NCI-H2196 (cell line): Measurements from ENCODE around the gene SIRPA.

Experiments used
- DNase-seq: peaks from one replicate; lab custom pipeline; 2025; ENCODE audit not compliant: unreplicated experiment; lab: John Stamatoyannopoulos, UW

The SIRPA gene

DNA sequence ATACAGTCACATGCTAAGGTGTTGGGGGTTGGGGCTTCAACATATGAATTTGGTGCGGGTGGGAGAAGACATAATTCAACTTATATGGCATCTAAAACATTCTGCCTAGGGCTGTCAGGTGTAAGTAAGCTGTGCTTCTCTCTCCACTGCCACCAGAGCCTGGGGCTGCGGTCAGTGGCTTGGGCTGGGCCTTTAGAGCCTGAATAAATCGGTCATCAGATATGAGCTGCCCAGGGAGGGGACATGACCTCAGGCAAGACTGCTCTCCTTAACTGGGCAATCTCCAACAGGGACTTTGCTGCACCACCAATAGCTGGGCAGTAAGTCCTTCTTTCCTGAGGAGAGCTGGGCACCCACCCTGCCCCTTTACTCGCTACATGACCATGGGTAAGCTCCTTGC is 24.9 kb upstream of the SIRPA start:
- DNase-seq, result no peak

DNA sequence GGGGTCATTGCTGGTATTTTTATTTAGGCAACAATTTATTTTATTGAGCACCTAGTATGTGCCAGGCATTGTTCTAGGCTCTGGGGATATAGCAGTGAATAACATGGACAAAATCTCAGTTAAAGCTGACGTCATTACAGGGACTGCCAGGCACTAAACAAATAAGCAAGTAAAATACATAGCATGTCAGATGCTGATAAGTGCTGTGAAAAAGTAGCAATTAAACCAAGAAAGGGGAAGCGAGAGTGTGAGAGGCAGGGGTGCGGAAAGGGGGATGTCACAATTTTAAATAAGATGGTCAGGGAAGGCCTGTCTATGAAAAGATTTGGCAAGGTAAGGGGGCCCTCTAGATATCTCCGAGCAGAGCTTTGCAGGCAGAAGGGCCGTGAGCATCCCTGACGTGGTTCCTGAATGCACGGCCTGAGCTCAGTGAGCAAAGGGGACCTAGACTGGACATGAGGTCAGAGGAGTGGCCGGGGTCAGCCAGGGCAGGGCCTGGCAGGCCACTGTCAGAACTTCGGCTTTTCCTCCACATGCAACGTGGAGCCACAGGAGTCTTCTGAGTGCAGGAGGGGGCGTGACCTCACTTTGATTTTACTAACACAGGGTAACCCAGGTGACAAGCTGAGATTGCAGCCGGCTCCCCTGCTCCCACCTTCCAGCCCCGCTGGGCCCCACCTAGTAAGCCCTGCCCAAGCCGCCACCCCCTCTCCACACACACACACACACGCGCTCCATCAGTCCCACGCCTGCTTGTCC is 24.2 kb upstream of the SIRPA start:
- DNase-seq, result no peak

DNA sequence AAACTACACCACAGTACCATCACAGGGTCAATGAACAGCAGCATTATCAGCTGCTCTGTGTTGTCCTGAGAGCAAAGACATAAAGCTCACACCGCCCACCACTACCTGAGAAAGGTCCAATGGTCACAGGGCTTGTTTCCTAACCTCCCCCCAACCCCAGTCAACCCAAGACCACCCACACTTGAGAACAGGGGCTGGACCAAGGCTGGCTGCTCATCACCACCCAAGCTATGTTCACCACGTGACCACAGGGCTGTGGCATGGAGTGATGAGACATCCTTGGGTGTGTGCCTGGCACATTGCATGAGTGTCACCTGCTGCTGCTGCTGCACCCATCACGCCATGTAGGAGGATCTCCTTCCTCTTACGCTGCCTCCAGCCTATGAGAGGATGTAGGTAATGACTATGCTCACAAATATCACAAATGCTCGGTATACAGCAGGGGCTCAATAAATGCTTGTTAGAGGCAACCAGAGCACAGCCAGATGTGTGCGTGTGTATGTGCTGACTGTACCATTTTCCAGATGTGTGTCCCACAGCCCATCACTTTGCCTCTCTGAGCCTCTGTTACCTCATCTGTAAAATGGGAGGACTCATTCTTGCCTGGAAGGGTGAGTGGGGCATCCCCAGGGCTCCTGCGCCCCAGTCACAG is 23.3 kb upstream of the SIRPA start:
- no peak for DNase-seq

DNA sequence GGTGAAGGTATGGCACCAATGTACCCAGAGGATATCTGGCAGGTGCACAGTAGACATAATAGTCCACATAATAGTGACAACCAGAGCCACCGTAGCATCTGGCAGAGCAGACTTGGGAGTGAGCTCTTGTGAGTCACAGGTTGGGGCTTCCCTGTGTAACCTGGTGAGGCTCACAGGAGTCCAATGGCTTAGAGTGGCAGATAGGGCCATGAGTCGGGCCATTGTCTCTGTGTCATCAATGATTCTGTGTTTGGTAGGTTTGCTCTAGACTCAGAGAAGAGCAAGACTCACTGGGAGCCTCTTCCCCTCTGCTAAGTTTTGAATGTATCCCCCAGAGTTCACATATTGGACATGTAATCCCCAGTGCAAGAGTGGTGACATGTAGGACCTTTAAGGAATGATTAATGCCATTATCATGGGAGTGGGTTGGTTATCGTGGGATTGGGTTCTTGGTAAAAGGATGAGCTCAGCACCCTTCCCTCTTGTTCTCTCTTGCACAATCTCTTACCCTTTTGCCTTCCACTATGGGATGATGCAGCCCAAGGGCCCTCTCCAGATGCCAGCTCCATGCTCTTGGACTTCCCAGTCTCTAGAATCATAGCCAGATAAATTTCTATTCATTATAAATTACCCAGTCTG is 22.6 kb upstream of the SIRPA start:
- DNase-seq, result no peak

DNA sequence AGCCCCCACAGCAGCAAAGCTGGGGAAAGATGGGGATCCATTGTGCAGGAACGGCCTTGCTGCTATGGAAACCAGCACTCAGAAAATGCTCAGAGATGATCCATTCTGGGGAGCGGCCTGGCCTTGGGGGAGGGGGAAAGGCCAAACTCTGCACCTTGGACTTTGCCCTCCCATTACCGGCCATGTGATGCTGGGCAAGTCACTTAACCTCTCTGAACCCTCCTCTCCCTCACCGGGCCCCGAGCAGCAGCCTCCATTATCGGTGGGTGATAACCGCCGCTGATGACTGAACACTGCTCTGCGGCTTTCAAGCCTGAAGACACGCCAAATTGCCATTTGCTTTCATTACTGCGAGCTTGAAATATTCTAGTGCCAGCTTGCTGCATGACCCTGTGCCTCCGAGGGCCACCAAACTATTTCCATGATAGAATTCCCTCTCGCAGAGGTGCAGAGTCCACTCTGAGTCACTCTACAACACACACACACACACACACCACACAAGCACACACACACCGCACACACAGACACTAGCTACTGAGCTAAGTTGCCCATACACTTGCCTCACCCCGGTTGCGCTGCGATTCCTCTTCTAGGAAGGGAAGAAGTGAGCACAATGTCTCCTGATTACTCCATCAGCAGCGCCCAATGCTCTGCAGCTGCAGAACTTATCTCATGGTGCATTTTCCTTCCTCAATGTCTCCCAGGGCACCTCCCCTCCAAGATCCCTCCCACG is 20.6 kb upstream of the SIRPA start:
- no peak for DNase-seq

DNA sequence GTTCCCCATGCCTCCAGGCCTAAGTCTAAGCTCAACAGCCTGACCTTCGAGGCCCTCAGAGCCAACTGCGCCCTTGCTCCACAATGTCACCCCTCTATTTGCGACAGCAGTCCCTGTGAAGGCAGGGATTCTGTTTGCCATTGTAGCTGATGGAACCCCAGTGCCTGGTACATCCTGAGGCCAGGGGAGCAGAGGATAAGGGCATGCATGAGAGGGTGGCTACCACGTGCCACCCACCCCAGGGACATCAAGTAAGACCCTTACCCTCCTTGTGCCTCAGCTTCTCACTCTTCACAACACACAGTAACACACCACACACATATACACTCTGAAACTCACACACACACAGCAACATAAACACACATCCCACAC is 20.0 kb upstream of the SIRPA start:
- DNase-seq, result no peak

DNA sequence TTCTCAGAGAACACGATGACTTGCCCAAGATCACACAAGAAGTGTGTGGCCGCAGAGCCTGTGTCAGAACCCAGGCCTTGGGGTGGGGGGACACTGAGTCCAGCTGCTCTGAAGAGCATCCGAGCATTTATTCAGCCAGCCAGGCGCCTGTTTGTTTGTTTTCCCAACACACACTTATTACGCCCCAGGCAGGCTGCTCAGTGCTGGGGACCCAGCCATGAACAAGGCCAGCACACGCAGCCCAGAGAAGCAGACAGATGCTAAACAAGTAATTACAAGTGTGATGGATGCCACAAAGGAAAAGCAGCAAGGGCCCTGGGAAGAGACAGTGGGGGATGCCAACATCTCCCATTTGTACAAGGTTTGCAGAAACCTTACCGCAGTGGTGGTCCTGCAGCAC is 19.4 kb upstream of the SIRPA start:
- no peak for DNase-seq

DNA sequence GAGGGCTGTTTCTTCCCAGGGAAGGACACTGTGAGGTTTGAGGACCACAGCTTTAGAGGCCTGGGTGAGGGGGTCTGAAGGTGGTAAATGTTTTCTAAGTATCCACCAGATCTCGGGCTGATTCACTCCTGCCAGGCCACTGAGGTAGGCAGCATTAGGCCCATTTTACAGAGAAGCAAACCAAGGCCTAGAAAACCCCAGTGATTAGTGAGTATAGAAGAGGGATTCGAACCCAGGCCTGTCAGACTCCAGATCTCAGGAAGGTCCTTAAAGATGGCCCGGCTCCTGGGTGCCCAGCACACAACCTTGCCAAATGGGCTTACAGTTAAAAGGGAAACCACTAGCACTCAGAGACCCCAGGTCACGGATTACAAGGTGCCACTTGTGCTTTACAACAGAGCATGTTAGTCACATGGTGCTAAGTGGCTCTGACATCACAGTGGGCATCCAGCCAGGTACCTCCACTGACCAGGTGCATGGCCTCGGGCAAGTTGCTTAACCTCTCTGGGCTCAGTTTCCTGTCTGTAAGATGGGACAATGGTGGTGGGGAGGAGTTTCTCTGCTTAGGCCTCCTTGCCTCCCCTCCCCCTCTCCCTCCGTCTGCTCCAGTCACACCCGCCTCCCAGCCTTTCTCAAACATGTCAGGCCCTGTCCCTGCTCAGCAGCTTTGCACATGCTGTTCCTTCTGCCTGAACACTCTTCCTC is 18.8 kb upstream of the SIRPA start:
- peak; percentile 71 for DNase-seq

DNA sequence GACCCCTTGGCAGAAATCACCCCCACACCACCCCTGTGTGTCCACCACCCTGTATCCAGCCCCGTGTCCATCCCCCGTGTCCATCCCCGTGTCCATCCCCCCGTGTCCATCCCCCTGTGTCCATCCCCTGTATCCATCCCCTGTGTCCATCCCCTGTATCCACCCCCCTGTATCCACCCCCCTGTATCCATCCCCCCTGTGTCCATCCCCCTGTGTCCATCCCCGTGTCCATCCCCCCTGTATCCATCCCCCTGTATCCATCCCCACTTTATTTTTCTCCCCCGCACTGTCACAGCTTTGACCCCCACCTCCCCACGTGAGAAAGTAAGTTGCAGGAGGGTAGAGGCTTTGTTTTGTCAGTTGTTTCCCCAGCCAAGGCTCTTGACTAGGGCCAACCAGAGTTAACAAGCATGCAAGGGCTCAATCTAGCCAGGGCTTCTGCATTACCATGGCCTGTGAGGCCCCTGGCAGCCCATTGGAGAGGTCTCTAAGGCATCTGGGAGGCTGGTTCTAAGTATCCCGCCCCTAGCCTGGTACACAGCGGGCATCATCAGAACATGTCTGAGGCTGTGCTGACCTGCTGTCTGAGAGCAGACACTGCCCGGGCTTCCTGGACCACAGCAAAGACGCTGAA is 18.1 kb upstream of the SIRPA start:
- peak; percentile 23 for DNase-seq

DNA sequence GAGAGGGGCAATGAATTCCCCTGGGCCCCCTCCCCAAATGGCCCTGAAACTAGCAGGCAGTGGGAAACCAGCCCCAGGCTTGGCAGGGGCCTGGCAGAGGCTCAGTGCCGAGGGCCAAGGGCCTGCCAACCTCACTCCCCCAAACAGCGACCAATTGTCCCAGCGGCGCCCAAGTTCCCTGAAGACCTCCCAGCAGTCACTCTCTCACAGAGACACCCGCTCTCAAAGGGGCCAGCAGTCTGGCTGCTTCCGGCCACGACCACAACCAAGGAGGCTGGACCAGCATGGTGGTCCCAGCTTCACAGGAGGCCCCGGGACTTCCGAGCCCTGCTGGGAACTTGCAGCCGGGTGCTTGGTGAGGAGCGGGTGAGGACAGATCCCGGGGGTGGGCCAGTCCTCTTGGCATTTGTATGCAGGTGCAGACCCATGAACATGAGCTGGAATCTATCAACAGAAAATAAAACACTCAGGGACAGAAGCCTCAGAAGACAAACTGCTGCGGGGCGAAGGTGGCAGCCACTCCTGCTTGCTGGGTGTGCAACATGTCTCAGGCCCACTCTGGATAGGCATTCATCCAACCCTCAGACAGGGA is 17.5 kb upstream of the SIRPA start:
- DNase-seq, result no peak

DNA sequence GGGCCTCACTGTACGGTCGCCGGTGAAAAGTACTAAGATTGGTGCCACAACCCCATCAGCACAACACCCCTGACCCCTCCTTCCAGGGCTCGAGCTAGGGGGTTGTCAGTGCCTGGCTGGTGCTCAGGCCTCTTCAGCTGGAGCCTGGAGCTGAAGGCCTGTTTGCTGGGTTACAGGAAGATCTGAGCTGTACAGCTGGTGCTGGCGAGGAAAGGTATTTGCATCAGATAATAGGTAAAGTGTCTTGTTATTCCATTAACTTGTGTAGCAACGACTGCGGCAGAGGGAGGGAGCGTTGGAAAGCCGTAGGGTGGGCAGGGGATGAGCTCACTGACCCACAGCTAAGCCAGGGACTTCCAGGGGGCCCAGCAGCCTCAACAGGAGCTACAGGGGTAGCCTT is 15.8 kb upstream of the SIRPA start:
- DNase-seq, result no peak

DNA sequence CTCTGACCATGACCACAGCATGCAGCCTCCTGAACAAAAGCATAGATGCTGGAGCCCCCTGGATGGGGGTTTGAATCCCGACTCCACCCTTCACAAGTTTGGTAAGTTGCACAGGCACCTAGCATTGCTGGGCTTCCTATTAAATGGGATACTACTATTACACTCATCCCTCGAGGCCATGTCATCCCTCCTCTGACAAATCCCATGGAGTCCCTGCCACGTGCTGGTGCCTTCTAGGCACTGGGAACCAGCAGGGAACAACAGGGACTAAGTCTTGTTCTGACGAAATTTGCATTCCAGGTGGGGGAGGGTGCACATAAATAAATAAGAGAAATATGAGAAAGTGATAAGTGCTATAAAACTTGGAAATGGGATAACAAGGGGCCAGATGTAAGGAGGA is 15.3 kb upstream of the SIRPA start:
- no peak for DNase-seq

DNA sequence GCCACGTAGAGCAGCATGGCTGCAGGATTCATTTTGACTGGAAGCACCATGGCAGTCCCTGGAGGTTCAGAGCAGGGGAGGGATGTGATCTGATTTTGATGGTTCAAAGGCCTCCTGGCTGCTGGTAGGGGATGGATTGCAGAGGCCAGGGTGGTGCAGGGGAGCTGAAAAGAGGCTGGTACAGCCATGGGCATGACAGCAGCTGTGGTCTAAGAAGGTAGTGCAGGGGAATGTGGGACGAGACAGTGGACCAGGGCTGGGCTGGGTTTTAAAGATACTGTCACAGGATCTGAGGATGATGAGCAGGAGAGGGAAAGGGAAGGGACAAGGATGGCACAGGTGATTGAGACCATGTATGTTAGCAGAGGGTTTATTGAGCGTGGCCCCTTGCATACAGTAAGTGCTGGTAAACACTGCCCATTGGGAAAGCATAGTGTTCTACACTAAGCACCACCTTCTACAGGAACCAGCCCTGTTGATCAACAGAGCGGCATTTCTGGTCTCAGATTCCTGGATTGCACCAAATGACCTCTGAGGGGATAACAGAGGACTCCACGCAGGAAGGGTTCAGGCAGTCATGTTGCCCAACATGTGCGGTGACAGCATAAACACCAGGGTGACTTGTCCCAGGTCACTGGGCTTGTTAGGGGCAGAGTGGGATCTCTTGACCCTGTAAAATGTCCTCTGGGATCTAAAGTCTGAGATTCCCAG is 14.5 kb upstream of the SIRPA start:
- DNase-seq, result no peak

DNA sequence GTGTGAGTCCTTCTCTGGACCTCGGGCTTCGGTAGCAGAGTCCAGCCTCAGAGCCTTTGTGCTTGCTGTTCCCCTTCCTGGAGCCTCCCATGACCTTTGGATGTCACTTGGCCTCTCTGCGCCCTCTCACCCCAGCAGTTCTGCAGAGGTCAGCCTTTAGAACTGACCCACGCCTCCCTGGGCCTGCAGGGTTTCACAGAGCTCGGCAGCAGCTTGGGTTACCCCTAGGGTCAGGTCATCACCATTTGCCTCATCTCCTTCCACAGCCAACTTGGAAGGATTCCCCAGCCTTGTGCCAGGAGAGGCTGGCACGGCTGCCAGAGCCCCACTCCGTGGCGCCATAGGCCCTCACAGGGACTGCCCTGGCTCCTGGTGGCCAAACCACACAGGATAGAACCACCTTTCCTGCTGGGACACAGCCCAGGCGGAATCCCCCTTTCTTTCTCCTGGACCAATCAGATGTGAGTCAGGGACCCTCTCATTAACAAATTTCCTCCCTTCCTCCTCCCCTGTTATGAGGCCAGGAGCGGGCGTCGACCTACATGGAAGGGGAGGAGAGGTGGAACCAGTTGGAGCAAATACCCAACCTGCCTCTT is 13.9 kb upstream of the SIRPA start:
- DNase-seq, result peak; percentile 57

DNA sequence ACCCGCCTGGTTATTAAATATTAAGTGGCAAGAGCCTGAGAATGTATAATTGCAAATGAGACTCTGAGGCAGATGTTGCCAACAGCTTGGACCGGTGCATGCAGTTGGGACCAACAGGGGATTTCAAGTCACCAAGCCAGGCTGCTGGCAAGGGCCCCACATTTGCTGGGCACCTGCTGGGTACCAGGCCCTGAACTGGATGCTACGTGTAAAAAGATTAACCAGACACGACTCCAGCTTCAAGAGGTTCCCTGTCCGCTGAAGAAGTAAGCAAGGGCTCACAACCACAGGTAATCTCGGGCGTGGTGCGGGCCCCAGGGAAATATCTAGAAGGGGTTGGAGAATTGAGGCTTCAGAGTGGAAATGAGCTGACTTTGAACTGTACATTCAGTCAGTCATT is 13.2 kb upstream of the SIRPA start:
- no peak for DNase-seq

DNA sequence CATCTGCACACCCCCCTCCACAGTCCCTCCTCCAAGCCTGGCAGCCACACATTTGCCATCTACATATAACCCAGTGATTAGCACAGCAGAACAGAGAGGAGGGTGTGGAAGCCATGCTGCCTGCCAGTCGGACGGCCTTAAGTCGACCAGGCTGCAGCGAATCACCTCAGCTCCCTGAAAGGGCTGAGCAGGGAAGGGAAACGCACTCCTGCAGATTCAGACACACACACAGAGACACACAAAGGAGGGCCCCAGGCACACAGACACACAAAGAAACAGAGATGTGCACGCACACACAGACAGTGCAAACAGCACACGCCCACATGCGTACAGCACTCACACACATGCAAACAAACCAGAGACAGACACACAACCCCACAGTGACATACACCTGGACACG is 11.2 kb upstream of the SIRPA start:
- DNase-seq, result no peak

DNA sequence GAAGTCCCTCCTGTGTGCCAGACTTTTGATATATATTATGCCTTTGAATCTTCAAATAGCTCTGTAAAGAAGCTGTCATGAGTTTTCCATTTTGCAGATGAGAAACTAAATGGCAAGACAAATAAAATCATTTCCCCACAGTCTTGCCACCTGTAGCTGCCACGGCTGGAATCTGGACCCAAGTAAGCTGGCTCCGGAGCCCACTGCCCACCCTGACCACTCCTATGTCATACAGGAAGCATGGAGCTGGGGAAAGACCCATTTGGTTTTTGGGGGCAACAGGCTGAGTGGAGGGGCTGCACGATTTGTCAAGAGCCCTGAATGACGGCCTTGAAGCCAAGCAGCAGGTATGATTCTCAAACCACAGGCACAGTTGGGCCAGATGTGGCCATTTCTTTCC is 10.0 kb upstream of the SIRPA start:
- no peak for DNase-seq

DNA sequence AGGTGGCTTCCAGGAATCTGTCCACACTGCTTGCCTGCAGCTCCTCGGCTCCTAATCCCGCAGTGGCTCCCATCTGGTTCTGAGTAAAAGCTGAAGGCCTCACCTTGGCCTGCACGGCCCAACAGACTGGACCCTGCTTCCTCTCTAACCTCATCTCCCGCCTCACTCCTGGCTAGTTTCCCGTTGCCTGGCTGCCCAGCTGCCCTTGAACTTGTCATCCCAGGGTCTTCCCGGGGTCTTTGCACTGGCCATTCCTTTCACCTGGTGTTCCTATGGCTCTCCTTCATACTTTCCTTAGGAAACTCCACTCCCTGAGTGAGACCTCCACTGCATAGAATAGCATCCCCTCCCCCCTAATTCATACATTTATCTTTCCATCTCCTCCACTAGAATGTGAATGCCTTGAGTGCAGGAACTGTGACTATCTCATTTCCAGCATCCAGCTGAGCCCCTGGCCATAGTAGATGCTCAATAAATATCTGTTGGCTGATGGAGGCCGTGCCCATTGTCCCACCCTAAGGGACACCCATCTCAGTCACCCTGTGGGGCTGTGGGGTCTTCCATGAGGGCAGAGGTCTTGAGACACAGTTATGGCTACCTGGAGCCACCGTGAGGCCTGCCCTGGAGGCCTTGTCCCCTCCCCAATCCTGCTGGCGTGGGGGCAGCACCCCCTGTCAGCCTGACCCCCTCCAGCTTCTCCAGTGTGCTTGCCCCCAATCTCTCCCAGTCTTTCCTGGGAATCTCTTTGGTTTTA is 9.1 kb upstream of the SIRPA start:
- no peak for DNase-seq

DNA sequence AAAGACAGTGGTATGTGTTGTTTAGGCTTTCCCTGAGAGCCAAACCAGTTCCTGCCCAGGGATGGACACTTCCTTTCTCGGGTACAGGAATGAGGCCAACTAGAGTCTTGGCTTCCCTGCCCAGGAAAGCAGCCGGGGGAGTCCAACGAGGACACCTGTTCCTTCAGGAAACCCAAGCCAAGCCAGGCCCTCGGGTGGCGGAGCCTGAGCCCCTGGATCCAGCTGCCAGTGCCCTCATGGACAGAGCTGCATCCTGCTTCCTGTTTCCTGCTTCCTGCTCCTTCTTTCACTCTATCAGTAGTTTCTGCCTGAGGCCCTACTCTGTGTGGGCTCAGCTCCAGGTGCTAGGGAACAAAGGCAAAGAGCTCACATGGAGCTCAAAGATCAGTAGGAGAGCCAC is 7.9 kb upstream of the SIRPA start:
- DNase-seq, result no peak
